GM18502 (cell line): Measurements from ENCODE around the gene PRDM1.

Source experiments
- ATAC-seq: cut with Tn5 transposase; IDR thresholded peaks from one replicate; pipeline ENCODE4 v1.9.1; 2021; ENCODE audit warnings: mild to moderate bottlenecking; ENCODE audit not compliant: unreplicated experiment, poor library complexity

The PRDM1 gene

GRCh38 chr6:106094261-106094963, 8.3 kb downstream of the PRDM1 start:
- no peak for ATAC-seq

GRCh38 chr6:106094964-106095335, 8.8 kb downstream of the PRDM1 start:
- no peak for ATAC-seq

- ATAC-seq = peak; percentile 53
Measured at GRCh38 chr6:106097411-106098231, 11.5 kb downstream of the PRDM1 start.

- ATAC-seq = peak; percentile 43
Measured at GRCh38 chr6:106098383-106099234, 12.5 kb downstream of the PRDM1 start.

GRCh38 chr6:106099235-106099537, 13.1 kb downstream of the PRDM1 start:
- ATAC-seq = no peak

GRCh38 chr6:106100755-106101154, 14.6 kb downstream of the PRDM1 start:
- ATAC-seq = no peak

- no peak for ATAC-seq
Measured at GRCh38 chr6:106101466-106101865, 15.3 kb downstream of the PRDM1 start.

- peak; percentile 62 for ATAC-seq
Measured at GRCh38 chr6:106102034-106102433, 15.9 kb downstream of the PRDM1 start.

- no peak for ATAC-seq
Measured at GRCh38 chr6:106102967-106103727, 17.0 kb downstream of the PRDM1 start.

GRCh38 chr6:106103728-106104109, 17.6 kb downstream of the PRDM1 start:
- peak; percentile 49 for ATAC-seq

- no peak for ATAC-seq
Measured at GRCh38 chr6:106104476-106104875, 18.3 kb downstream of the PRDM1 start.

GRCh38 chr6:106104941-106105340, 18.8 kb downstream of the PRDM1 start:
- ATAC-seq = no peak

GRCh38 chr6:106105493-106105892, 19.4 kb downstream of the PRDM1 start:
- ATAC-seq = no peak

GRCh38 chr6:106106276-106107042, 20.3 kb downstream of the PRDM1 start:
- ATAC-seq = no peak

GRCh38 chr6:106107043-106107613, 21.0 kb downstream of the PRDM1 start:
- no peak for ATAC-seq

- ATAC-seq = no peak
Measured at GRCh38 chr6:106108129-106108528, 22.0 kb downstream of the PRDM1 start.

GRCh38 chr6:106109029-106109428, 22.9 kb downstream of the PRDM1 start:
- no peak for ATAC-seq

GRCh38 chr6:106110164-106110826, 24.2 kb downstream of the PRDM1 start:
- no peak for ATAC-seq

- no peak for ATAC-seq
Measured at GRCh38 chr6:106112433-106112832, 26.3 kb downstream of the PRDM1 start.
